ENCODE measurements around the gene CAMKK1.
"Not testable (repeated sequence)": the region's sequence is repeated elsewhere in the genome, so short reads cannot be mapped to it uniquely, and the experiment has no call there.

Gene CAMKK1

GRCh38 chr17:3867106-3867505, 25.7 kb downstream of the CAMKK1 start:
- Histone ChIP-seq H3K4me1 (no peaks in the 10 kb centered on the region), H3K36me3 (replicated peaks) (0 out of 2 replicates have a peak, but pooled peaks cover 1% of the 10 kb centered on the region), H3K4me3 (no peak overlapping the region), H3K9me3 (no peaks in the 10 kb centered on the region), H3K27me3 (ENCODE audit: low read depth) (no peaks in the 10 kb centered on the region)
- DNase-seq (ENCODE audit: low spot score in 2 of 2): no peak
- in situ Hi-C loops (cut with MboI; ENCODE audit: low sequenced_read_pairs): no loop called here

DNA sequence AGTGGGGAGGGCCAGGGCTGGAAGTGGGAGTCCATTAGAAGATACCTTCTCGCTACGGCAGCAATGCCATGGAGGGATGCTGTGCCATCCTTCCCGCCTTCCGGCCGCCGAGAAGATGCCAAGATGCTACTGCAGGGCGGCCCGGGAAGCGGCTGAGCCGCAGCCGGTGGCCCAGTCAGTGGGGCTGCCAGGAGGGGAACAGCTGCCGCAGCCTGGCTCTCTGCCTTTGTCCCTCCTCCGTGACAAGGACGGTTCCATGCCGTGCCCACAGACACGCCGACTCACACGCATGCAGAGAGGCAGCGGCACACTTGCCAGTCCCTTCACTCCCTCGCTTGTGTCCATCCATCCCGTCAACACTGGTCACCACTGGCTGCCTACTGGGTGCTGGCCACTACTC, 26.6 kb downstream of the CAMKK1 start:
- in situ Hi-C loops (cut with MboI; ENCODE audit: low sequenced_read_pairs): no loop called here
- DNase-seq (ENCODE audit: low spot score in 2 of 2): no peak
- Histone ChIP-seq H3K36me3 (replicated peaks) (no peaks in the 10 kb centered on the region), H3K4me1 (no peaks in the 10 kb centered on the region), H3K9me3 (no peaks in the 10 kb centered on the region), H3K4me3 (no peak overlapping the region), H3K27me3 (ENCODE audit: low read depth) (no peaks in the 10 kb centered on the region)

DNA sequence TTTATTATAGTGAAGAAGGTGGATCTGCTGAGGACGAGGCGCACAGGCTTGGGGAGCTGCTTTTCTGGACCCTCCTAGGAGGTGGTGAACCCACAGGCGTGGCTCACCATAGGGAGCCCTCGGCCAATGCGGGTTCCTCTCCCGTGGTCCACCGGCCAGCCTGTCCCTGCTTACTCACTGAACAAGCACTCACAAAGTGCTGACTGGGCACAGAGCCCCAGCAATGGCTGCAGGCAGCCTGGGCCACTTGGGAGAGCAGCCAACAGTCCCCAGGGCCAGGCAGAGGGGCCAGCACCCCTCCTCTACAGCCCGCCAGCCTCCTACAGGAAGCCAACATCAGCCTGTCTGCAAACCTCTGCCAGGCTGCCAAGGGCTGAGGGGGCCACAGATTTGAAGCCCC, 27.7 kb downstream of the CAMKK1 start:
- no peak for DNase-seq (ENCODE audit: low spot score in 2 of 2)
- Histone ChIP-seq H3K36me3 (replicated peaks) (no peaks in the 10 kb centered on the region), H3K4me1 (no peaks in the 10 kb centered on the region), H3K9me3 (no peaks in the 10 kb centered on the region), H3K27me3 (ENCODE audit: low read depth) (no peaks in the 10 kb centered on the region), H3K4me3 (no peak overlapping the region)
- in situ Hi-C loops (cut with MboI; ENCODE audit: low sequenced_read_pairs): no loop called here

- no peak for DNase-seq (ENCODE audit: low spot score in 2 of 2)
- Histone ChIP-seq H3K9me3 (no peaks in the 10 kb centered on the region), H3K4me1 (no peaks in the 10 kb centered on the region), H3K4me3 (no peak overlapping the region), H3K27me3 (ENCODE audit: low read depth) (no peaks in the 10 kb centered on the region), H3K36me3 (replicated peaks) (no peaks in the 10 kb centered on the region)
- in situ Hi-C loops (cut with MboI; ENCODE audit: low sequenced_read_pairs): no loop called here
Observed at GRCh38 chr17:3864534-3864933, 28.3 kb downstream of the CAMKK1 start.

- no peak for DNase-seq (ENCODE audit: low spot score in 2 of 2)
- H3K9me3 ChIP-seq: no peaks in the 10 kb centered on the region
- no peak overlapping the region for H3K4me3 ChIP-seq
- H3K27me3 ChIP-seq (ENCODE audit: low read depth): no peaks in the 10 kb centered on the region
- in situ Hi-C loops (cut with MboI; ENCODE audit: low sequenced_read_pairs): no loop called here
- no peaks in the 10 kb centered on the region for H3K36me3 ChIP-seq (replicated peaks)
- H3K4me1 ChIP-seq: no peaks in the 10 kb centered on the region
Observed at GRCh38 chr17:3861761-3862681, 30.8 kb downstream of the CAMKK1 start.

DNA sequence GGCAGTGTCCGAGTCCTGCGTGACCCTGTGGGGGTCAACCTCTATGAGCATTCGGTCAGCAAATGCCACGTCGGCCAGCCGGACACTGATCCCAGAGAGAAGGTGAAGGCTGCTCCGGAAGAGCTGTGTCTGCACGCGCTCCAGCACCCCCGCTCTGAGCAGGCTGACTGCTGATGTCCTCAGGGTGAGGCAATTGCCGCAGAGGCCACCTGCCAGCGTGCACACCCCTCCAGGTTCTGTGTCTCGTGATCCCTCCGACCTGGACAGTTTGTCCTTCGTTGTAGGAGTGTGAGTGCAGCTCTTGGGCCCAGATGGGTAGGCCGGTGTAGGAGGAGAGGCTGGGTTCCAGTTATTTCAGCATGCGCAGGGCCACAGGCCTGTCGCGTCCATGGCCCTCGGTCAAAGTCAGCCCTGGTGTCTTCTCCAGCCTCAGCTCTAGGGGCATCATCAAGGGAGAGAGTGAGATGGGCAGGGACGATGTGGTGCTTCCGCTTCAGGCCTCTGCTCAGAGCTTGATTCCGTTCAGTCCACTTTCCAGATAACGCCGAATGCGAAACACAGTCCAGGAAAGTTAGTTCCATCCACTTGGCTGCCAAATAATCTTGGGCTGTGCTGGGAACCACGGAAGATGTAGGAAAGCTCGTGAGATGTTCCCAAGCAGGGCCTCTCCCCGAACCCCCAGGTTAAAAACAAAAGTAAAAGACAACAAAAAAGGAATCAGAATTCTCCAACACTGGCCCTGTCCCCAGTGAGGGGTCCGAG, 31.7 kb downstream of the CAMKK1 start:
- H3K4me1 ChIP-seq: no peaks in the 10 kb centered on the region

GRCh38 chr17:3859940-3860339, 32.9 kb downstream of the CAMKK1 start:
- H3K4me1 ChIP-seq: peaks cover under 1% of the 10 kb centered on the region; the same call in 1 of the 2 replicates
- in situ Hi-C loops (cut with MboI; ENCODE audit: low sequenced_read_pairs): no loop called here

More for the DNA sequence above, 31.7 kb downstream of the CAMKK1 start:
- H3K36me3 ChIP-seq (replicated peaks): no peaks in the 10 kb centered on the region
- in situ Hi-C loops (cut with MboI; ENCODE audit: low sequenced_read_pairs): no loop called here
- H3K4me3 ChIP-seq: no peak overlapping the region
- no peaks in the 10 kb centered on the region for H3K9me3 ChIP-seq
- DNase-seq (ENCODE audit: low spot score in 2 of 2): no peak
- no peaks in the 10 kb centered on the region for H3K27me3 ChIP-seq (ENCODE audit: low read depth)

DNA sequence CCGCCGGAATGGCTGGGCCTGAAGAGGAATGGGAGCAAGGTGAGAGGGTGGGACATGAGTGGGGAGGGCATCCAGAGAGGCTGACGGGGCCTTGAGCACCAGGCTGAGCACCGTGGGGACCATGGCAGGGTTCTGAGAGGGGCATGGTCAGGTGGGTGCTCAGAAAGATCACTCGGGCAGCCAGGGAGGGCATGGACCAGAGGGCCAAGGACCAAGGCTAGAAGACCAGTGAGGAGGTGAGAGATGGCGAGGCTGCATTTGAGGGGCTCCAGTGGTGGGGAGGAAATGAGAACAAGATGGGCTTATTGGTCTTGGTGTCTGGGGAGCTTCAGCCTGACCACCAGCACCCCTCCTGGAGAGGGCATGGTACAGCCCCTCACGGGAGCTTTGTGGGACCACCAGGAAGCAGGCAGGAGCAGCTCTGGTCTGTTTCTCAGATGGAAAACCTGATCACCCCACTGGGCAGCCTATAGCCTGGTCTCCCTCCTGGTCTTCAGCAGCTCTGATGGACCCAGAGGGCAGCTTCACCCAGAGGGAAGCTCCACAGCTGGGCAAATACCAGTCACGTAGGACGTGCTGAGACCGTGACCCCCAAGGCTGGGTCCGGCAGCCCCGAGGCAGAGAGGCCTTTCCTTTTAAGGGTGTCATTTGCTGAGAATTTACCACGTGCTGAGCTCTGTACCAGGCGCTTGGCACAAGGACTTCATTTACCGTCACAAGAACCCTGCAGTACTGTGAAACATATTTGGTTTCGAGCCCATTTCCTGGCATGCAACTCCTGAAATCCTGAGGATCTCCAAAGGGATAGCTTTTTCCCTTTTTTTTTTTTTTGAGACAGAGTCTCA, 35.4 kb downstream of the CAMKK1 start:
- in situ Hi-C loops (cut with MboI; ENCODE audit: low sequenced_read_pairs): no loop called here
- Histone ChIP-seq H3K27me3 (ENCODE audit: low read depth) (no peaks in the 10 kb centered on the region), H3K4me1 (peaks cover 3% of the 10 kb centered on the region; the same call in 1 of the 2 replicates), H3K36me3 (replicated peaks) (no peaks in the 10 kb centered on the region), H3K9me3 (no peaks in the 10 kb centered on the region), H3K4me3 (no peak overlapping the region)
- DNase-seq (ENCODE audit: low spot score in 2 of 2): no peak

More at GRCh38 chr17:3859940-3860339, 32.9 kb downstream of the CAMKK1 start:
- H3K4me3 ChIP-seq: no peak overlapping the region
- H3K36me3 ChIP-seq (replicated peaks): no peaks in the 10 kb centered on the region
- no peaks in the 10 kb centered on the region for H3K27me3 ChIP-seq (ENCODE audit: low read depth)
- no peaks in the 10 kb centered on the region for H3K9me3 ChIP-seq
- DNase-seq (ENCODE audit: low spot score in 2 of 2): no peak

DNA sequence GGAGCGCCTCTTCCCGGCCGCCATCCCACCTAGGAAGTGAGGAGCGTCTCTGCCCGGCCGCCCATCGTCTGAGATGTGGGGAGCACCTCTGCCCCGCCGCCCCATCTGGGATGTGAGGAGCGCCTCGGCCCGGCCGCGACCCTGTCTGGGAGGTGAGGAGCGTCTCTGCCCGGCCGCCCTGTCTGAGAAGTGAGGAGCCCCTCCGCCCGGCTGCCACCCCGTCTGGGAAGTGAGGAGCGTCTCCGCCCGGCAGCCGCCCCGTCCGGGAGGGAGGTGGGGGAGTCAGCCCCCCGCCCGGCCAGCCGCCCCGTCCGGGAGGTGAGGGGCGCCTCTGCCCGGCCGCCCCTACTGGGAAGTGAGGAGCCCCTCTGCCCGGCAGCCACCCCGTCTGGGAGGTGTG, 38.6 kb downstream of the CAMKK1 start:
- DNase-seq (ENCODE audit: low spot score in 2 of 2); H3K4me1 ChIP-seq; H3K36me3 ChIP-seq (replicated peaks); H3K9me3 ChIP-seq; in situ Hi-C loops (cut with MboI; ENCODE audit: low sequenced_read_pairs); H3K27me3 ChIP-seq (ENCODE audit: low read depth); H3K4me3 ChIP-seq: not testable (repeated sequence)

DNA sequence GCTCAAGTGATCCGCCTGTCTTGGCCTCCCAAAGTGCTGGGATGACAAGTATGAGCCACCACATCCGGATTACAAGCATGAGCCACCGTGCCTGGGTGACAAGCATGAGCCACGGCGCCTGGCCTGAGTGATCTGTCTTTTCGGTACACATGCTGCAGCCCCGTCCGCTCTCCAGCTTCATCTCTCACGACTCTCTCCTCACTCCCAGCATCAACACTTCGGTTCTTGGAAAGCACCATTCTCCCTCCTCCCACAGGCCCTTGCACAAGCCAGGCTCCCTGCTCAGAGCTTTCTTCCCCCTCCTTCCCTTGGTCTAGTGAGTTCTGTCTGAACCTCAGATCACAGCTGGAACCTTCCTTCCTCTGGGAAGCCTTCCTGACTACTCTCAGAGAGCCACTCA, 40.3 kb downstream of the CAMKK1 start:
- no peak for DNase-seq (ENCODE audit: low spot score in 2 of 2)
- in situ Hi-C loops (cut with MboI; ENCODE audit: low sequenced_read_pairs): no loop called here
- Histone ChIP-seq H3K36me3 (replicated peaks) (no peaks in the 10 kb centered on the region), H3K4me3 (no peak overlapping the region), H3K27me3 (ENCODE audit: low read depth) (no peaks in the 10 kb centered on the region), H3K4me1 (peaks cover 3% of the 10 kb centered on the region; the same call in 1 of the 2 replicates), H3K9me3 (no peaks in the 10 kb centered on the region)

DNA sequence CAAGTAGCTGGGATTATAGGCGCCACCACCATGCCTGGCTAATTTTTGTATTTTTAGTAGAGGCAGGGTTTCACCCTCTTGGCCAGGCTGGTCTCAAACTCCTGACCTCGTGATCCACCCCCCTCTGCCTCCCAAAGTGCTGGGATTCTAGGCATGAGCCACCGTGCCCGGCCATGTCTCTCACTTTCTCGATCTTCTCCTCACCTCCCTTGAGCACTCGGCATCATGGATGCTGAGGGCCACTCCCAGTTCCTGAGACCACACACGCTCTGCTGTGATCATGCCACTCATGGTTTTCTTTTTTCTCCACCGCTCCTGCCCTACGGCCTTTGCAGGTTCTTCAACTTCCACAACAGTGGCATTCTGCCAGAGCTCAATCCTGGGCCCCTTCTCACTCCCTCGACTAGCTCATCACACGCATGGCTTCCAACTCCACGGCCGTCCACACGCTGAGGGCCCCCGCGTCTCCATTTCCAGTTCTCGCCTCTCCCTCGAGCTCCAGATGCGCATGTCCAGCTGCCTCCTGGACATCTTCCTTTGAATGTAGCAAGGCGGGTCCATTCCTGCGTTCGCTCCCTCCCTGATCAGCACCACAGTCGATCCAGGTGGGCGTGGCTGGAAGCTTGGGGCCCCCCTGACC, 41.3 kb downstream of the CAMKK1 start:
- Histone ChIP-seq H3K4me1 (peaks cover 3% of the 10 kb centered on the region; the same call in 1 of the 2 replicates), H3K9me3 (no peaks in the 10 kb centered on the region), H3K27me3 (ENCODE audit: low read depth) (no peaks in the 10 kb centered on the region), H3K4me3 (no peak overlapping the region), H3K36me3 (replicated peaks) (no peaks in the 10 kb centered on the region)
- in situ Hi-C loops (cut with MboI; ENCODE audit: low sequenced_read_pairs): no loop called here
- no peak for DNase-seq (ENCODE audit: low spot score in 2 of 2)

- in situ Hi-C loops (cut with MboI; ENCODE audit: low sequenced_read_pairs): no loop called here
- no peak overlapping the region for H3K4me3 ChIP-seq
- H3K27me3 ChIP-seq (ENCODE audit: low read depth): no peaks in the 10 kb centered on the region
Observed at GRCh38 chr17:3848229-3848835, 44.5 kb downstream of the CAMKK1 start.

More at GRCh38 chr17:3848229-3848835, 44.5 kb downstream of the CAMKK1 start:
- H3K36me3 ChIP-seq (replicated peaks): peaks cover 13% of the 10 kb centered on the region
- DNase-seq (ENCODE audit: low spot score in 2 of 2): no peak
- H3K4me1 ChIP-seq: peaks cover 5% of the 10 kb centered on the region
- no peaks in the 10 kb centered on the region for H3K9me3 ChIP-seq

All from HAP-1 (cell line).